HUDEP-2 (cell line): Measurements from ENCODE around the gene STT3B.

Source experiments
- DNase-seq, 76 experiments: peaks; one replicate each; lab custom pipeline; 2025; ENCODE audit not compliant: unreplicated experiment in 76 of 76; lab: John Stamatoyannopoulos, UW

Gene STT3B

DNA sequence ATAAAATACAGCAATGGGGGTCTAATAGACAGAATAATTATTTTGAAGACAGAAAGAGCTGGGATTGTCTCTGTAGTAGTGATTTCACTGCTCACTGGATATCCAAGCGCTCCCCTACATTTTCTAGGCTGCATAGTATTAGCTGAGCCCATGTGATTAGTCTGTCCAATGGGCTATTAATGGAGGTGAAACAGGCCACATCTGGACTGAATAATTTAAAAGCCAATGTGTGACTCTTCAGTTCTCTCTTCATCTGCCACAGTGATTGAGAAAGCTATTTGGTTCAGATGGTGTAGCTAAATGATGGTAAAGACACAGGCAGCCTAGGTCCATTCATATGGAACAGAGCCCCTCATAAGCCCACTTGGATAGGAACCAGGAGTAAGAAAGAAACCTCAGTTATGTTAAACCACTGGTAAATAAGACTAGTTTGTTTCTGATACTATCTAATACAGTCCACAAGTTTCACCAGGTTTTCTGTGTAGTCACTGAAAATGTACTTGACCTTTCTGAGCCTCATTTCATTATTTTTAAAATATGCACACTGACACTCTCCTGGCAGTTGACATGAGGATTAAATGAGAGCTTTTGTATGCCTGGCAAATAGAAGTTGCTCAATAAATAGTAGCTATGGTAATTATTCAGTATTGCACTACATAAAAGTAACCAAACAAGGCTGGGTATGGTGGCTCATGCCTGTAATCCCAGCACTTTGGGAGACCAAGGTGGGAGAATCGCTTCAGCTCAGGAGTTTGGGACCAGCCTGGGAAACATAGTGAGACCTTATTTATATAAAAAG is 17.0 kb upstream of the STT3B start:
- no peak for DNase-seq

DNA sequence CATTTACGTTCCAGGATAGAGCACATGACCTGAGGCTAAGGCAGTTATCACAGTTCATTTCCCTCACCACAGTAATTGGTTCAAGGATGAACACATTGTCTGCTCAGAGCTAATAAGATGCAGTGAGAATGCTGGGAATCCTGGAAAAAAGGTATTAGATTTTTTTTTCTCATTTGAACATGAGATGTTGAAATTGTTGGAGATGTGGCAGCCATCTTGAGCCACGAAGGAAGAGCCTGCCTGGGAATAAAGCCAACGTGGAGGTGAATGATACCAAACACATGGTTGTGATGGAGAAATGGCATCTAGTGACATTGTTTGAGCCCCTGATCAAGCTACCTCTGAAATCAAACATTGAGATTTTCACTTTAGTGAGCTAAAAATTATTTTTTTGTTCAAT is 16.0 kb upstream of the STT3B start:
- no peak for DNase-seq

DNA sequence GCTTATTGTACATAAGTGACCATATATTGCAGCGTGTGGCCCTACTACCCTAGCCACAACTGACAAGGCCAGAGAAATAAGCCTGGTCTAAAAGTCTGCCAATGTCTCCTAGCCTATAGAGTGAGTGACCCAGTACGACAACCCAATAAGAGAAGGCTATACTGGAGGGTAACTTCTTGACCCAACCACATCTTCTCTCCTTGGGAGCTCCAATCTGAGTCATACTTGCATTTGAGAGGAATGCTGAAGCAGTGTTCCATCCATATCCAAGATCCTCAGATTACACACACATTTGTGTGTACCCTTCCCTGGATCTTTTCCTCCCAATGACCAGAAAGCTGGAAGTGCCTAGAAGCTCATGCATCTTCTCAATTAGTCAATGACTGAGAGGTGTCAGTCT is 11.3 kb upstream of the STT3B start:
- no peak for DNase-seq

GRCh38 chr3:31522152-31522551 is 10.6 kb upstream of the STT3B start:
- no peak for DNase-seq

GRCh38 chr3:31523543-31523942 is 9.2 kb upstream of the STT3B start:
- no peak for DNase-seq

DNA sequence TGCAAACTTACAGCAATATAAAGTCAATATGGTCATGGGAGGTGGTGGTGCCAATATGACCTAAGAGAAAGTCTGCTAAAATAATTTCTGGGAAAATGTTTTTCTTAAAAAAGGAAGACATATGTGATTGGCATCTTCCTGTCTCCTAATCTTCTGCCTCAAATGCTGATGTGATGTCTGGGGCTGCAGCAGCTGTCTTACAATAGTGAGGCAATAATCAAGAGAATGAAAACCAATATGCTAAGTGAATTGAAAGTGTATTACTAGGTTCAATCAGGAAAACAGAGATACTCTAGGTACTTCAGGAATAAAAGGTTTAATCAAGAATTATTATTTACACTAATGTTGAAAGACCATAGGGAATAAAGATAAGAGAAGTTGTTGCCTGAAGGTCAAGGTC is 7.2 kb upstream of the STT3B start:
- no peak for DNase-seq

DNA sequence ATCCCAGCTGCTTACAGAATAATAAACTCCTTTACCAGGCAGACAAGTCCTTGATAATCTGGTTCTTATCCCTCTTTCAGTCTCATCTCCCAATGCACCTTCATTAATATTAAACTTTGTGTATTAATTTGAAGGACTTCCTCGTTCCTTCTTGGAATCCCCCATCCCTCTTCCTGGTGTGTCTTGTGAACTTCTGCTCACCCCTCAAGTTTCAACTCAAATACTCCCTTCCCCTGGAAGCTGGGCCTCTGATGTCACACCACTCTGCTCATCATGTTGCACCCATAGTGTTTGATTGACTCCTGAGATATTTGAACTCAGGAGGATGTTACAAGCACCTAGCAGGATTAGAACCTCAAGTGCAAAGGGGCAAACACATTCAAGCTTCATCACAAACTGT is 3.3 kb upstream of the STT3B start:
- DNase-seq: no peak

DNA sequence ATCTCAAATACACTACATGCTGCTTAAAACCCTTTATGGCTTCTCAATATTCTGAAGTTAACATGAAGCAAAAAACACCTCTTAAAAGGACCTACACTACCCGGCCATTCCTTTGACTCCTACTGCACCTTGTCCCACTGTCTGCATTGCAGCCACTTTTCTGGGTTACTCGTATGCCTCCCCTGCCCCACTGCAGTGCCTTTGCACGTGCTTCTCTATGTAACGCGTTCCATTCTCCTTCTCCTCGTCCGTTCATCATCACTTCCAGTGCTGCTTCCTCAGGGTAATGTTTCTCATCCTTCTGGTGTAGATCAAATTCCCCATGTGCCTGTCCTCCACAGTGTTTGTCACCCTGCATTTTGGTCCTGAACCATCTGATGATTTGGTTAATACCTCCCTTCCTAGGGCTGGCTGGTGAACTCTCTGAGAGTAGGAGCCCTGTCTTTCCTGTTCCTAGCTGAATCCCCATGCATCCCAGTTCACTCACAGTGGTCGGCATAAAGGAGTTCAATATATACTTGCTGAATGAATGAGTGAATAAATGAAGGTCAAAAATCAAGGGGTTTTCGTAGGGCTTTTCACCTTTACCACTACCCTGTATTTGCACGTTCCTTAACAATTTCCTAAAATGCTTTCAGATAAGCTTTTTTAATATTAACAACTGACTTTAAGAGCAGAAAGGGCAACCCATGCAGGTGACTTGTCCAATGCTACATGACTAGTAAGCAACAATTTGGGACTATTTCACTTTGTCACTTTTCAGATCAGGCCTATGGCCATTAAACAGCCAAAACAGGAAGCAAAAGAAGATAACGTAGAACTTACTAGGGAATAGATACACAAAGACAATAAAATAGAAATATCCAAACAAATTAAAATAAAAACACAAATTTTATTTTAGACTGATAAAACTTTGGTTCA is 2.4 kb upstream of the STT3B start:
- DNase-seq: peak in 3 of 76 experiments; percentile 23 to 41 (median 24)

DNA sequence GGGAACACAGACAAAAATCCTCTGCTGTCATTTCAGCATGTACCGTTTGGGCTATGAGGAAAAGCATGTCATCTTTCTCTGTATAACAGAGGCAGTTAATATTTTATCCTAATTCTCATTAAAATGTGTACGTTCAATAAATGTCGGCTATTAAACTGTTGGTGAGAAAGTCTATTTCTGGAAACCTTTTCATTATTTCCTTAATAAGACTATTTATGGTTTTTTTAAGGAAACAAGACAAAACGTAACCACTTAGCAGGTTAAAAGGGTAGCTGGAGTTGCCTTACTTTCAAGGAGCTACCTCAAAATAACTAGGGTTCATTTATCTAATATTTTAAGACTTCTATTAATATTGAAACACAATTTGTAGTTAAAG is 1.8 kb upstream of the STT3B start:
- no peak for DNase-seq

DNA sequence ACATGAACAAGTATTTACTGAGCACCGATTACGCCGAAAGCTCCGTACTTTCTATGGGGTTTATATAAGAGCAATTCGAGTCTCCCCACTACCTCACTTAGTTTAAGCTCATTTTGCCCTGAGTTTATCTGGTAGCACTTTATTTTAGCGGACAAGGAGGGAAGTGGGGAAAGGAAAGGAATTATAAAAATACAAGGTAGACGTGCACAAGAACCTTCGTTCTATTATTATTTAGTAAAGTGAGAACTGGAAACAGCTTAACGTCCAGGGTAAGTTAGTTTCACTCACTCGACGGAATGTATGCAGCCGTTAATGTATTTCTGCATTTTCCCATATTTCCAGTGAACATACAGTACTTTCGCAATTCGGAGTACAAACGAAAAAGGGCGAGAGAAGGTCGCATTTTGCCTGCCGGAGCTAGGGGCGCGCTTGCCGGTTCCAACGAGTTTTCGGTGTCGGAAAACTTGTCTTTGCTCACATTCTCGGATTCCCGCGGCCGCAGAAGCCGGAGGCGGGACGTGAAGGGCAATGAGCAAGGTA is 1.2 kb upstream of the STT3B start:
- DNase-seq: peak in 3 of 76 experiments; percentile 11 to 47 (median 46)

GRCh38 chr3:31531992-31532586 is 636 bp upstream of the STT3B start:
- peak; percentile 34 to 99 (median 96) for DNase-seq

DNA sequence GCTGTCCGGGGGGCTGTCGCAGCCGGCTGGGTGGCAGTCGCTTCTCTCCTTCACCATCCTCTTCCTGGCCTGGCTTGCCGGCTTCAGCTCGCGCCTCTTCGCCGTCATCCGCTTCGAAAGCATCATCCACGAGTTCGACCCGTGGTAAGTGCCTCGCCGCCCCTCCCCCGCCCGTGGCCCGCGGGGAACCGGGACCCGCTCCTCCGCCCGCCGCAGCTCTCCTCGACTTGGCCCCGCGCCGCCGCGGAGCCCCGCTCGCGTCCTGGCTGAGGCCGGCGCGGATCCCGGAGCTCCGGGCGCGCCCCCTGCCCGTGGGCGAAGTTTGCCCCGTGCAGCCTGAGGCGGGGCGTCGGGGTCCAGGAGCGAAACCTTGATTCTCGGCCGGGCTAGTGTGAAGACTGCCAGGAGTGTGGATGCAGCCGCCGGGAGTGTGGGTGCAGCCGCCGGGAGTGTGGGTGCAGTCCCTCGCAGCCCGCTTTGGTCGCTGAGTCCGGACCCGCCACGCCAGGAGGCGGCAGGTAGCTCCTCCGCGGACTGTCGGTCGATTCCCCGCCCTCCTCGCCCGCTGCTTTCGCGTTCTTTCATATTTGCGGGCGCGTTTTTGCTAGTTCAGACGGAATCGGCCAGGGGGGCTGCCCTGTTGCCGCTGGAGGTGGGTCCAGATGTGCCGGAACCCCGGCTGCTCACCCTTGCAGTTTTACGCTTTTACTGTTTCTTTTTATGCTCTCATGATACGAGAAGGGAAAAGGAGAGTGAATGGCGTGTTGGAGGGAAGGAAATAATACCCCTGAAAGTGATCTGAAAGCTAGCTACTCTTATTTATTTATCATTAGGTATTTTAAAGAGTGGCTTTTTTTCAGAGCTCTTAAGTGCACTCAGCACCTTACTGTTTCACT is 692 bp downstream of the STT3B start:
- DNase-seq: peak in 20 of 76 experiments; percentile 4 to 59 (median 32)

GRCh38 chr3:31534065-31534425 is 1.3 kb downstream of the STT3B start:
- peak in 6 of 76 experiments; percentile 6 to 28 (median 24) for DNase-seq

GRCh38 chr3:31536497-31536896 is 3.8 kb downstream of the STT3B start:
- no peak for DNase-seq

GRCh38 chr3:31538801-31539200 is 6.1 kb downstream of the STT3B start:
- DNase-seq: no peak

DNA sequence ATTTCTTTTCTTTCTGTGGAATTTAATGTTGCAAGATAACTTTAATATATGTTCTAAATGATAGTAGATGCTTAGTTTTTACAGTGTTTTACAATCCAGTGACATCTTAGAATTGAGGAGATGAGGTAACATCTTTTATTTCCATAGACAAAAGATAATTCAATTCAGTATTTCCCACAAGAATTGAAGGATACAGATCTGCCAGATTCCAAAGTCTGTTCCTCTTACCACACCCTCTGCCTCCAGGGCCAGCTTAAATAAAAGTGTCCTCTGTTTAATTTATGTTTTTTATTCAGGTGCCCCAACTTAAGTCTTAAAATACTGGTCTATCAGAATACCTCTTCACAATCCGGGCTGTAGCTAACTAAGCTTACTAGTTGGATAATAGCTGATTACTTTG is 6.5 kb downstream of the STT3B start:
- DNase-seq: no peak

DNA sequence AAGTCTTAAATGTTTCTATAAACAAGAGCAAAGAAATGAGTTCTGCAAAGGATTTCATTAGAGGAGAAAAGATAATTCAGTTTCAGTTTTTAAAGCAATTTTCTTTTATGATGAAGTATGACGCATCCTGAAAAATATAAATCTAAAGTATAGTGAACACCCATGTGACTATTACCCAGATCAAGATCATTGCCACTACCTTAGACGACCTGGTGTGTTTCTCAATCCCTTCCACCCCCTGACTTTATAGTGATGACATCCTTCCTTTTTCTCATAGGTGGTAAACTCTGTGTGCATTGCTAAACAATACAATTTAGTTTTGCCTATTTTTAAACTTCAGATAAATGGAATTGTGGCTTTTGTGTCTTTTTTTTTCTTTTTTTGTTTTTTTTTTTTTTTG is 8.4 kb downstream of the STT3B start:
- DNase-seq: no peak

- DNase-seq: no peak
Observed at GRCh38 chr3:31542246-31542645, 9.5 kb downstream of the STT3B start.

DNA sequence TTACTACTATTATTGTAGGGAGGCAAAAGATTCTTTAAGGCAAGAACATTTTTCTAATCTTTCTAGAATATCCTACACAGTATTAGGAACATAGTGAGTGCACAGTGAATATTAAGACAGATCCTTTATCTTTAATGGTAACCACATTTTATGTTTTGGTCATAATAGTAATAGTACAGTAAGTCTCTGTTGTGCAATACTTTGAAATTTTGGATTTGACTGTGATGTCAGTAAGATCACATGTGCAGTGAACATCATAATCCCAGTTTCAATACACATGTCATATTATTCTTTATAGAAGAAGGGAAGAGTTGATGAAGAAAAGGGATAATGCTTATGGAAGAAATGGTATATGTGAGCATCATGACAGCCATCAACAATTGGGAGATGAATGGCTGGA is 10.7 kb downstream of the STT3B start:
- DNase-seq: no peak

DNA sequence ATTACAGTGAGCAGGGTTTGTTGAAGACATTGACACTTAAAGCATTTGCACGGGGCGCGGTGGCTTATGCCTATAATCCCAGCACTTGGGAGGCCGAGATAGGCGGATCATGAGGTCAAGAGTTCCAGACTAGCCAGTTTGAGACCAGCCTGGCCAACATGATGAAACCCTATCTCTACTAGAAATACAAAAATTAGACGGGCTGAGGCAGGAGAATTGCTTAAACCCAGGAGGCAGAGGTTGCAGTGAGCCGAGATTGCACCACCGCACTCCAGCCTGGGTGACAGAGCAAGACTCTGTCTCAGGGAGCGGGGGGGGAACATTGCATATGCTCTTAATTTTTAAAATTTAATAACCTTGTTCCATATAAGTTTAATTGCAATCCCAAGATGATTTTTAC is 11.9 kb downstream of the STT3B start:
- no peak for DNase-seq
